Middle frontal gyrus (tissue), 1 donor: ENCODE results near the gene ZNF862.
"Not testable (repeated sequence)": the region's sequence is repeated elsewhere in the genome, so short reads cannot be mapped to it uniquely, and the experiment has no call there.

Experiments
- DNase-seq: peaks from one replicate; pipeline ENCODE4 v3.0.0-alpha.2; 2015; ENCODE audit warnings: low spot score; ENCODE audit errors: extremely low spot score

ZNF862 gene

DNA sequence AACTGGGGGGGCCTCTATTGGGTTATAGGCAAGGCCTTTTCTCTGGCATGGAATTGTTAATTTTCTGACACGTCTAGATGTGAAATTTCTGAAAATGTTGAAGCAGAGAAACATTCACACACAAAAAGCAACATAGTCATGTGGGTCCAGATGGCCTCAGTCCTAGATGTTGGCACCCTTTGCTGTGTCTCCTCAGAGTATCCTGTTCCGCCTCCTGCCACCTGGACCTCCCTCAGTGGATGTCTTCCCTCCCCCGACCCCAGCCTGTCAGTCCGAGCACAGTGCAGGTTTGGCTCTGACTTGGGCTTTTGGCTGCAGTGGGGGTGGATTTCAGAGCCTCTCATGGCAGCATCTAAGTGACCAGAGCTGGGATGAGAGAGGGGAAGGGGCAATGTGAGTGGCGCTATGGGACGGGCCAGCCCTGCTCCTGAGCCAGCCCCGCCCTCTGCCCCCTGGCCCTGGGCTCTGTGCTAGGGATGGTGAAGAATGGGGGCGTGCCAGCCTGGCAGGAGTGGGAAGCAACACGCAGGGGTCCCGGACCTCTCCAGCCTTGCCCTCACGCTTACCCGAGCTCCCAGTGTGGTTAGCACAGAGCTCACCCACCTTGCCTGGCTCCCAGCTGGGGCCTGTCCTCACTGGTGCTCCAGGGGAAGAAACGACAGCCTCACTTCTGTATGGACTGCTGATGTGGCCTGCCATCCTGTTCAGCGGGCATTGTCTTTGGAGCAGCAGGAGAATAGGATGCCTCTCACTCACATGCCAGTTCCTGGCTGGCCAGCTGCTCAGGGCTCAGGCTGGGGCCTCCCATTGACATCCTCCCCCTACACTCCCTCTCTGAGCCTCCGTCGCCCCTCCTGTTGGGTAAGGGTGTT, 41.8 kb downstream of the ZNF862 start:
- DNase-seq, result no peak

DNA sequence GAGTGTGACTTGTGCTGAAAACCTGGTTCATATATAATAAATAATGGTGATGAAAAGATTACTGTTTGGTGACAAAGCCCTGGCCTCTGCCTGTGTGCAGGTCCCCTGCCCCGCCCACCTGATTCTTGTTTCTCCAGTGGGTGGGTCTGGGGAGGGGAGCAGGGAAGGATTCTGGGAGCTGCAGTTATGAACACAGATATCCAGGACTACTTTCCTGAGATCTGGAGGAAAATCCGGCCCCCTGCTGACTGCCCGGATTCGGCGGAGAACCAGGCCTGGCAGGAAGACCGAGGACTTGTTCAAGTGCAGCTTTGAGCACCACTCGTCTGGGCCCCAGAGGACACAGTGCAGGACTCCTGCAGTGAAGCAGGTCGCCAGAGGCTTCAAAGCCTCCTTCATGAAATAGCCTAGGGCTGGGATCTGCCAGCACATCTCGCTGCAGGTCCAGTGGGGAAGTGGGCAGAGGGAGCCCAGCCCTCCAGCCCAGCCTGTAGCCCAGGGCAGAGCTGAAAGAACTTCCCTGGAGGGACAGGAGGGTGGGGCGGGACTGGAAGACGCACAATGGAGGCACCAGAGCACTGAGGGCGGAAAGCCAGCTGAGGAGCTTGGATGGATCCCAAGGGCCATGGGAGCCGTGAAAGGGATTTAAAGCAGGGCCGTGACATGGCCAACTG, 42.6 kb downstream of the ZNF862 start:
- no peak for DNase-seq

DNA sequence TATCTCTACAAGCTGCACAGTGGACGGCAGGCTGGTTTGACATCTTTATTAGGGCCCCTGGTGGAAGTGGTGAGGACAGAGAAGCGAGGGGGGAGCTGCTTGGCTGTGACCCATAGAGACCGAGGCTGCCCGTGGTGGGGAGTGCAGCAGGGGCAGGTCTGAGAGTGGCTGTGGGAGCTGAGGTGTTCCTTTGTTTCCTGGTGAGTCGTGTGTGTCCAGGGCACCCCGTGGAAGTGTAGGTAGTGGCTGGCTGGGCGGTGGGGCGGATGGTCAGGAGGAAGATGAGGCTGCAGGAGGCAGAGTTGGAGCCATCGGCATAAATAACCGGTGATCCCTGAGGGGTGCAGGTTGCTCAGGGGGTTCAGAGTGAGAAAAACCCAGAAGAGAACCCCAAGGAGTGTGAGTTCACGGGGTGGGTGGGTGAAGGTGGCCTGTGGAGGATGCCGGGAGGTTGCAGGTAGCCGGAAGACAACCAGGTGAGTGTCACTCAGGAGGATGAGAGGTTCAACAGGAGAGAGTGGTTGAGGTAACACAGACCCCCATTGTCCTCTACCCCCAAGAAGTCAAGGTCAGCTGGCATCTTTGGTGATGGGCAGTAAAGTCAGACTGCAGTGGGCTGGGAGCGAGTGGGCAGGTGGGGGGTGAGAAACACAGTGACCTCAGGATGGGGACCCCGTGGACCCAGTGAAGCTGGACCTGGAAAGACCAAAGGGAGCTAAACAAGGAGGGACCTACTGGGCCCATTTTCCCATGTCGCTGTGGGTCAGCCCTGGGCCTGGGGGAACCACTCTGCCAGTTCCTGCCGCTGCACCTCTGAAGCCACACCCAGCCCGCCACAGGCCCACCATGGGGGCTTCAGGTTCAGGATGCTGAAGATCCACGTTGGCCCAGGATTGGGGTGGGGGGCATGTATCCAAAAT, 43.4 kb downstream of the ZNF862 start:
- DNase-seq, result no peak

DNA sequence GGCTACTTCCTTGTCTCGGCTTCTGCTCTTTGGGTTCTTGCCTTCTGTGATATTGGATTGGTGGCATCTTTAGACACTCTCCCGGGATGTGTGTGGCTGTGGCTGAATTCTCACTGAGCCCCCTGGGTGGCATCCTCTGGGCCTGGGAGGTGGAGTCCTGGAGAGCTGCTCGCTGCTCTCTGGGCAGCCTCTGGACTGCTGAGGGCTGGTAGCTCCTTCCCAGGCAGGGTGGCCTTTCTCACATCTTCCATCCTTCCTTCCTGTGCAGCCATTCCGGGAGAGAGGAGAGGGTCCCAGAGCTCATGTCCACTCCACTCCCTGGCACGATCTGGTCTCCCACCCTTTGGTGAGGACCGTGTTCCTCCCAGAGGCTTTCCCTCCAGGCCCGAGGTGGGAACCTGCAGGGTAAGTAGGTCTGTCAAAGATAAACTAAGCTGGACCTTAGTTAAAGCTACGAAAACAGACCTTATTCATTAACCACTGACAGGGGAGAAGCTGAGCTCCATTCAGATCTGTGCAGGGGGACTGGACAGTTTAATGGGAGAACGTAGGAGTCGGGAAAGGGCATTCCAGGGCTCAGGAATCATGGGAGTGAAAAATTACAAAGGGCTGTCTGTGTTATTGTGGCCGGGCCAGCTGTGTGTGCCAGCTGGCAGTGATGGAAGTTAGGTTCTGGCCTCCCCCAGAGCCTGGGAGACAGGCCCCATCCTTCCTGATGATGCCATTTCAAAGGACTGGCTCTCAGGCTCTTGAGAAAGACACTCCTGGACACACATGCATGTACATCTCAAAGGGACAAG, 44.3 kb downstream of the ZNF862 start:
- no peak for DNase-seq

DNA sequence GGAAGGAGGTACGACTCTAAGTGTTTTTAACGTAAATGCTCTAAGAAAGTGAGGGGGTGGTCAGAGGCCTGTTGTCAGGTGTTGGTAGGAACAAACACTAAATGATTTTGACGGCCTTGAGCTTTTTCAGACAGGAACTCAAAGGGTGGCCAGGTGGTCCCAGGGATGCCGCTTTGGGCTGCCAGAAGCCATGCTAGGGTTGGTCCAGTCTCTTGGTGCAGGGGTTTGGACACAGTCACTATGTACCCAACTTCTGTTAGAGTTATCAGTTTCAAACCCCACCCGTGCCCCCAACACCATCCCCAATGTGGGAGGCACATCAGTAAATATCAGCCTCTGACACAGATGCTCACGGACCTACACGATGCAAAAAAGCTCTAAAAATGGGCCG, 44.9 kb downstream of the ZNF862 start:
- no peak for DNase-seq

DNA sequence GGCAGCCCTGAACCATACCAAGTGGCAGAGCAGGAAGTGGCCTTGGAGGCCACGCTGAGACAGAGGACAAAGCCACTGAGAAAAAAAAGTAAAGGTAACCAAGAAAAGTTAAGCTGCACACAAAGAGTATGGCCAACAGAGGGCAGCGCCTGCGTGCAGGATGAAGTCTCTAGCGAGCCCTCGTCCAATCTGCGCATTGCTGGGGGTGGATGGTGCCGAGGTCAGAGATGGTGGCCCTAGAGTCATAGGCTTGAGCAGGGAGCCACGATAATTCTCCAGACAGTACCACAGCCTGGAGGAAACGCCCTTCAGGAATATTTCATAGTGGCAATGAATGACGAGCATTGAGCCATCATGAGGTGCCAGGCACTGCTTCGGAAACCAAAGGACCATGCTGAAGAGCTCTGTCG, 45.3 kb downstream of the ZNF862 start:
- DNase-seq, result no peak

DNA sequence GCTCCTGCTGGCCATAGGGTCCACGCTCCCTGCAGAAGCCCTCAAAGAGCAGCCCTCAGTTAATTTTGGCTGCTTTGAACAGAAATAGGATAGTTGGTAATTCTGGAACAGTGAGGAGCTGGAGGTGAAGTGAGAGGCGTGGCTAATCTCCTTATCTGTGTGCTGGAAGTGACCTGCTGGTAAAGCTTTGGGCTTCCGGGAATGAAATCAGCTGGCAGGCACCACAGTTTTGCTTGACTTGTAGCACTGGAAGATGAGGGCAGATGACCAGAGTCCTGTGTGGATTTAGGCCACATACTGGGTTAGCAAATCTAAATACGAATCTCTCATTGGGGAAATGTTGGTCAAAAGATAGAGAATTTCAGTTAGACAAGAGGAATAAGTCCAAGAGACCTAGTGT, 45.8 kb downstream of the ZNF862 start:
- DNase-seq, result no peak

DNA sequence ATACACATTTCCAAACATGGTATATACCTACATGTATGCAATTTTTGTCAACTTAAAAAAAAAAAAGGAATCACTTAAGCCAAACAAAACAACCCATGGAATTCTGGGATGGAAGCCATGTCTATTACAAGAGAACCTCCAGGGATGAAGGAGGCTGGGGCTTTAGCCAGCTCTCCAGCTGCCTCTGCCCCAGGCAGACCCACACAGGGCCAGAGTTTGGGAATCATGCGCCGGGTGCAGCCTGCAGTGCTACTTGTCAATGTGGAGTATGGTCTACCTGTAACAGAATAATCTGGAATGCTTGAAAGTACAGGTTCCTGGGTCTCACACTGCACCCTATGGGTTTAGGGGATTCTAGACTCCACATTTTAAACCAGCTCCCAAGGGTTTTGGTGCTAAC, 46.4 kb downstream of the ZNF862 start:
- no peak for DNase-seq

DNA sequence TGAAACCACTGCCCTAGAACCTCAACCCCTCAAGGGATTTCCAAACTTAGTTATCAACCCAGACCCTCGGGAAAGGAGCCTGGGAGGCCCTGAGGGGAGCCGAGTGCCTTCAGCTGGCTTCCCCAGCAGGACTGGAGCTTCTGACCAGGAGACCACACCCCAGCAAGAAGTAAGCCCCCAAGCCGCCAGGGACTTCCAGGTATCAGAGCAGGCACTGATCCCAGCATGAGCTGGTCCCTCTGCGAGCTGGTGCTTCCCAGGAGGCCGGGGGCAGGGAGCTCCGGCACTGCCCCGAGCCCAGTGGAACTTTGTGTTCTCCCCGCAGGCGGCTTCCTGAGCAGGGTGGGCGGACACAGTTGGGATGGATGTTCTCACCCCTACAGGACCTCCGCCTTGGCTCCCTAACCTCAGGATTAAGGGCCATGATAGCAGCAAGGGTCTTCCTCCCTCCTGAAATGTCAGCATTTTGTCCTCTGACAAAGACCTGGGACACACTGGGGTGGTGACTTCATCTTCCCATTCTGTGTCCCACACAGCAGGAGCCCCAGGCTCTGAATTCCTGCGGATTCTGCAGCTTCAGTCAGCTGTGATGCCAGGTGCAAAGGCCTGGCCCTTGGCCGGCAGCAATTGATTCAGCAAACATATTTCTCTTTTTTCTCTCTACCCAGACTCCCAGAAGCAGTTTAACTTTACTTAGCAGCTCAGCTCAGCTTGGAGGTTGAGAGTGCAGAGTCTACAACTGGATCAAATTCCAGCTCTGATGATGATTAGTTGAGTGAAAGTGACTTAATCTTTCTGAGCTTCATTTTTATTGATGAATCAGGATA, 47.2 kb downstream of the ZNF862 start:
- no peak for DNase-seq

DNA sequence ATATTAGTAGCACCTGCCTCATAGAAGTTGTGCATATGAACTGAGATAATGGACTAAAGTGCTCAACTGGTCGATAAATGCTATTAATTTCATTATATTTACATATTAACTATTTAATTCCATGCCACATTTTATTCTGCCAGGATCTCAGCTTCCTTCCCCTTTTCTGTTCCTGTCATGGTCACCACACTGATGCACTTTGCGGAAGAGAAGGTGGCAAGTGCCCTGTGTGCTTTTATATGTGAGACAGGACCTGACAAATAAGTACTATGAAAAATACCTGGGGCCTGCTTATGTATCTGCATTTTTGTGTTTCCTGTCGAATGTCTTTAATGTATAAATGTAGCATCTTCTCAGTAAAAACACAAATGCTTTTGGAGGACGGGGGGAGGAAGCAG, 47.8 kb downstream of the ZNF862 start:
- no peak for DNase-seq

DNA sequence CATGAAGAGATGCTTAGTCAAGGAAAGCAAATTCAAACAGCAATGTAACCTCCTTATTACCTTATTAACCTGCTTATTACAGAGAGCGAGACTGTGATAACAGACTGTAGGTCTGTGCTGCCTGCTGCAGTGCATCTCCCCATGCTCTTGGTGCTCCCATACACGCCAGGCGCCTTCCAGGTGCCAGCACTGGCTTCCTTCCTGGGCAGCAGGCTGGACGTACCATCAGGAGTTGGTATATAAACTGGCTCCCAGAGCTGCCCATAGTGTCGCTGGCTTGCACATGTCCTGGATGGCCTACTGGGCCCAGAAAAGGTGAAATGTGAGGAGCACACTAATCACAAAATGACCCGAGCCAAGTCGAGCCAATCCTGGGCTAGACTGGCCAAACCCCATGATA, 49.1 kb downstream of the ZNF862 start:
- no peak for DNase-seq

DNA sequence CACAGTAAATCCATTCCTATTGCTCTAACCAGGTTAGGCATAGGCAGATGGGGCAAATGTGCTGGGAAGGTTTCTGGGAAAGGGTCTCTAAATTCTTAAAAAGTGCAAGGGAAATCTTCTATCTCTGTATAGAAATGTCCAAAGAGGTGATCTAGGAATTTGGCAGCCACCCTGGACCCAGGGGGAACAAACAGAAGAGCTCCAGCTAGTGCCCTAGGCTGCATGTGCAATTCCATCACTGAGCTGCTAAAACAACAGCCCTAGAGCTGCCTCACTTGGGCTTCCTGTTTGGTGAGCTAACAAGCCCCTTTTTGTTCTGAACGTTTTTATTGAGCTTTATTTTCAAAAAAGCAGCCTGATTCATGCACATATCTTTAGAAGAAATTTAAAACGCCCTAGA, 52.5 kb downstream of the ZNF862 start:
- DNase-seq, result not testable (repeated sequence)

DNA sequence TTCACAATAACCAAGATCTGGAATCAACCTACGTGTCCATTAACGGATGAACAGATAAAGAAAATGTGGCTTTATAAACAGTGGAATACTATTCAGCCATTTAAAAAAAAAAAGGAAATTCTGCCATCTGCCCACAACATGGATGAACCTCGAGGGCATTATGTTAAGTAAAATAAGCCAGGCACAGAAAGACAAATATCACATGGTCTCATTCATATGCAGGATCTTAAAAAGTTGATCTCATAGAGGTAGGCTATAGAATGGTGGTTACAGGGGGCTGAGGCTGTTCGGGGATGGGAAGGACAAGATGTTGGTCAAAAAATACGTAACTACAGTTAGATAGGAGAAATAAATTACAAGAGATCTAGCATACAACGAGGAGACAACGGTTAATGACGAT, 56.8 kb downstream of the ZNF862 start:
- DNase-seq, result not testable (repeated sequence)

DNA sequence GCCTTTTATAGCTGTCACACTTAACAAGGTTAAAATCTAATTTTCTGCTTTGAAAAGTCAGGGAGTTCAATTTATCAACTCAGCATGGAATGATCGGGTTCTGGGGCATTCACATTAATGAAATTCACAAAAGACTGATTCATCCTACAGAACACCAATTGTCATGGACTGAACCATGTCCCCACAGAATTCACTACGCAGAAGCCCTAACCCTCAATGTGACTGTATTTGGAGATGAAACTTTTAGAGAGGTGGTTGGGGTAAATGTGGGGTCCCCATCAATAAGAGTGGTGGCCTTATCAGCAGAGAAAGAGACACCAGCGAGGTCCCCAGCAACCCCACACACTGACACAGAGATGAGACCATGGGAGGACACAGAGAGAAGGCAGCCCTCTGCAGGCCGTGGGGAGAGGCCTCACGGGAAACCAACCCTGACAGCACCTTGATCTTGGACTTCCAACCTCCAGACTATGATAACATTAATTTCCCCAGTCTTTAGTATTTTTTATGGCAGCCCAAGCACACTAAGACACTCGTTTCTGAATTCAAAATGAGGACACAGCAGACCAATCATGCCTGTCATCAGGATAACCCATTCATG, 69.7 kb downstream of the ZNF862 start:
- not testable (repeated sequence) for DNase-seq

DNA sequence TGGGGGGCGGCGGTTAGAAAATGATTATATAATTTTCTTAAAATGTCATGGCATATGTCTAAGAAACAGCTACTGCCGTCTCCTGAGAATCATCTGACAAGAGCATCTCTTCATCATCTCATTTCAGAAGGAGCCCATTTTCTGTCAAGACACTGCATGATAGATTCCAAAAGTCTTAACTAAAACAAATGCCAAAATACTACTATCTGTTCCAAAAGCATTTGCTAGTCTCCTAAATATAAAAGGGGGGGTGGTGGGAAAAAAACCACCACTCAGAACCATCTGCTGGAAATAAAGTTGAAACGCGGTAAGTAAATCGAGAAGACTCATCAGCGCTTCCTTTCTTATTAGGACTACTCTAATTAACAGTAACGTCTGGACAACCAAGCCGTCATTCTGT, 72.0 kb downstream of the ZNF862 start:
- DNase-seq, result not testable (repeated sequence)

DNA sequence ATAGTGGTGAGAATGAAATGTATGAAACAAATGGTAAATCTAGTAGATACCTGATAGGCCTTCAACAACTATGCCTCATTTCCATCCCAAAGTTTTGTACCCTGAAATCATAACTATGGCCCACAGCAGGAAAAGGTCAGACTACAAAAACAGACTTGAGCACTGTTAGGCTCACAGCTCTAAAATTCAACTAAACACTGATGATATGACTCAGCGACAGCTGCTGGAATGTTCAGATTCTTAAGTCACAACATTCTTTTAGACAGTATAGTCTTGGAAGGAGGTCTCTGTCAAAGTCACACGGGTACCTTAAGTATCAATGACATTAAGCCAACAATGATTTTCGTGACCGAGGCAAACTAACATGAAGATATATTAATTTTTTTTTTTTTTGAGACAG, 74.0 kb downstream of the ZNF862 start:
- DNase-seq, result not testable (repeated sequence)
